Measurements from ENCODE around the gene WDR37.

GRCh38 chr10:1085258-1085657, 29.1 kb downstream of the WDR37 start:
- TF ChIP-seq CTCF (IDR thresholded peaks at IDR 0.05) (no peak), POLR2AphosphoS5 (IDR thresholded peaks at IDR 0.05; ENCODE audit: low read depth, low read length) (no peak)
